Thyroid gland (tissue), 4 donors: ENCODE results near the gene BRAT1. TPM values are rescaled to one million over a fixed set of nuclear protein-coding genes. Genes with fewer than 3 reads are reported as not detected.

ENCODE experiments used
- DNase-seq, 2 donors: peaks; one replicate each; pipeline ENCODE4 v3.0.0-alpha.2; 2019
- H3K27ac ChIP-seq, 3 donors: fragments of 200-600 bp; sonication (generic); 1 replicate in 2 of 3; 2 replicates in 1 of 3; pipeline ENCODE4 v1.5.1; 2016 to 2019; ENCODE audit warnings: mild to moderate bottlenecking in 1 of 3, moderate library complexity in 1 of 3
- H3K27me3 ChIP-seq: fragments of 200-600 bp; sonication (generic); one replicate; pipeline ENCODE4 v1.5.1; 2019
- H3K36me3 ChIP-seq, 2 donors: fragments of 200-600 bp; sonication (generic); one replicate each; pipeline ENCODE4 v1.5.1; 2016 to 2019
- H3K4me1 ChIP-seq, 2 donors: fragments of 200-600 bp; sonication (generic); one replicate each; pipeline ENCODE4 v1.5.1; 2017 to 2019
- H3K4me3 ChIP-seq, 3 donors: fragments of 200-600 bp; sonication (generic); replicated peaks in 1 of 3; 1 replicate in 2 of 3; 2 replicates in 1 of 3; pipeline ENCODE4 v1.5.1; 2016; ENCODE audit warnings: mild to moderate bottlenecking in 1 of 3
- H3K9me3 ChIP-seq: fragments of 200-600 bp; sonication (generic); one replicate; pipeline ENCODE4 v1.5.1; 2017
- POLR2A ChIP-seq, 2 donors: fragments of 450-650 bp; IDR thresholded peaks; one replicate each; pipeline ENCODE4 v1.6.1; 2017; ENCODE audit warnings: antibody characterized with exemption in 2 of 2, mild to moderate bottlenecking in 2 of 2, moderate library complexity in 1 of 2
- WGBS, 2 donors: methylation state at CpG; one replicate each; pipeline ENCODE4 v1.1.5; 2017; 5-methylcytosine and 5-hydroxymethylcytosine counted together
- intact Hi-C: fragments of 100-400 bp; cut with DNase I; formaldehyde crosslinking; loops from one replicate; pipeline ENCODE4 v1.15.1; 2023
- total RNA-seq, 4 donors: library from RNA; depleted of rRNA; stranded (reverse); fragments of >200 nt; gene quantifications; one replicate each; pipeline ENCODE4 v1.2.3, GENCODE V29; 2016
- TF ChIP-seq, protein P1 (sequence below), 6 experiments: fragments of 200-600 bp in 3 of 6; fragments of 450-650 bp in 3 of 6; sonication (generic) in 3 of 6; IDR thresholded peaks; one replicate each; pipeline ENCODE4 v1.5.1; 2016 to 2019; ENCODE audit warnings: antibody characterized with exemption in 6 of 6, mild to moderate bottlenecking in 2 of 6, inconsistent platforms in 1 of 6, moderate library complexity in 1 of 6

Gene BRAT1
- total RNA-seq, 4 donors from 2014 or later, result 37.2 to 51.8 (median 45.6) TPM

DNA sequence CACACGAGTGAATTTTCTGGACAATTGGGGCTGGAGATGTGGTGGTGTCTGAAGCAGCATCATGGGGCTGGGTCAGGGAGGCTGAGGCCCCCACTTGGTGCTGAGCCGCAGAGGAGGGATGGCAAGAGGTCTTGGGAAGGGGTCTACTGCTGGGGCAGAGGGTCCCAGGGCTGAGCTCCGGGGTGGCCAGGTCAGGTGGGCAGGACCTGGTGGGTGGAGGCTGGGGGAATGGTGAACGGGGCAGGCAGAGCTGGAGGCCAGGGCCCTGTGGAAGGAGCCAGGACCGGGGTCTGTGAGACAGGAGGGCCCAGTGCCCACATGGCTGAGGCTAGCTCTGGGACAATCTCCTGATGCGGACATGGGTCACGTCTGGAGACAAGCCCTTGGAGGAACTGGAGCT is 56.1 kb downstream of the BRAT1 start:
- H3K4me3 ChIP-seq, result no peak overlapping the region
- H3K27ac ChIP-seq, result no peak overlapping the region
- no peaks in the 10 kb centered on the region for H3K9me3 ChIP-seq
- 88 to 90% methylated on average over 7 of the region's 7 CpGs for WGBS, 2 donors
- no peaks in the 10 kb centered on the region for H3K36me3 ChIP-seq
- intact Hi-C loops, result no loop called here
- H3K4me1 ChIP-seq, result peaks cover 0 to 5% of the 10 kb centered on the region in 2 donors
- TF ChIP-seq, protein P1, sequence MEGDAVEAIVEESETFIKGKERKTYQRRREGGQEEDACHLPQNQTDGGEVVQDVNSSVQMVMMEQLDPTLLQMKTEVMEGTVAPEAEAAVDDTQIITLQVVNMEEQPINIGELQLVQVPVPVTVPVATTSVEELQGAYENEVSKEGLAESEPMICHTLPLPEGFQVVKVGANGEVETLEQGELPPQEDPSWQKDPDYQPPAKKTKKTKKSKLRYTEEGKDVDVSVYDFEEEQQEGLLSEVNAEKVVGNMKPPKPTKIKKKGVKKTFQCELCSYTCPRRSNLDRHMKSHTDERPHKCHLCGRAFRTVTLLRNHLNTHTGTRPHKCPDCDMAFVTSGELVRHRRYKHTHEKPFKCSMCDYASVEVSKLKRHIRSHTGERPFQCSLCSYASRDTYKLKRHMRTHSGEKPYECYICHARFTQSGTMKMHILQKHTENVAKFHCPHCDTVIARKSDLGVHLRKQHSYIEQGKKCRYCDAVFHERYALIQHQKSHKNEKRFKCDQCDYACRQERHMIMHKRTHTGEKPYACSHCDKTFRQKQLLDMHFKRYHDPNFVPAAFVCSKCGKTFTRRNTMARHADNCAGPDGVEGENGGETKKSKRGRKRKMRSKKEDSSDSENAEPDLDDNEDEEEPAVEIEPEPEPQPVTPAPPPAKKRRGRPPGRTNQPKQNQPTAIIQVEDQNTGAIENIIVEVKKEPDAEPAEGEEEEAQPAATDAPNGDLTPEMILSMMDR (IDR thresholded peaks at IDR 0.05), result no peak
- no peak for TF ChIP-seq POLR2A (IDR thresholded peaks at IDR 0.05)
- no peaks in the 10 kb centered on the region for H3K27me3 ChIP-seq
- DNase-seq, result no peak

DNA sequence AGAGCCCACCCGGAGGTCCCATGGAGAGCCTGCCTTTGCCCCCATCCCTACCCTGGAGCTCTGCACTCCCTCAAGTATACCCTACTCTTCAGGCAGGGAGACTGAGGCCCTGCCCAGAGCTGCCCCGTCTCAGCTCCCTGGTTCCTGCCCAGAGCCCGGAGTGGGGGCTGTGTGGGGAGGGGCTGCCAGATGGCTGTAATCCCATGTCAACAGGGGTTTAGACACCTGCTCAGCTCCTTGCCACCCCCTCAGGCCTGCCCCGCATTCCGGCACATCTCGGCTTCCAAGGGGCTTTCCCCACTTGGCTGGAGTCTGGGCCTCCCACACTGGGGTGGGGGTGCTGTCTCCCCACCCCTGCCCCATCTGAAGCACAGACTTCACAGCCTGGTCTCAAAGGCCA is 56.6 kb downstream of the BRAT1 start:
- Histone ChIP-seq H3K4me1 (peaks cover 0 to 7% of the 10 kb centered on the region in 2 donors), H3K27ac (no peak overlapping the region), H3K27me3 (no peaks in the 10 kb centered on the region), H3K9me3 (no peaks in the 10 kb centered on the region), H3K36me3 (no peaks in the 10 kb centered on the region), H3K4me3 (no peak overlapping the region)
- intact Hi-C loops, result no loop called here
- no peak for DNase-seq
- TF ChIP-seq, protein P1 (IDR thresholded peaks at IDR 0.05), result no peak
- no peak for TF ChIP-seq POLR2A (IDR thresholded peaks at IDR 0.05)
- WGBS, 2 donors, result 85 to 100% methylated on average over 3 to 4 of the region's 6 CpGs

DNA sequence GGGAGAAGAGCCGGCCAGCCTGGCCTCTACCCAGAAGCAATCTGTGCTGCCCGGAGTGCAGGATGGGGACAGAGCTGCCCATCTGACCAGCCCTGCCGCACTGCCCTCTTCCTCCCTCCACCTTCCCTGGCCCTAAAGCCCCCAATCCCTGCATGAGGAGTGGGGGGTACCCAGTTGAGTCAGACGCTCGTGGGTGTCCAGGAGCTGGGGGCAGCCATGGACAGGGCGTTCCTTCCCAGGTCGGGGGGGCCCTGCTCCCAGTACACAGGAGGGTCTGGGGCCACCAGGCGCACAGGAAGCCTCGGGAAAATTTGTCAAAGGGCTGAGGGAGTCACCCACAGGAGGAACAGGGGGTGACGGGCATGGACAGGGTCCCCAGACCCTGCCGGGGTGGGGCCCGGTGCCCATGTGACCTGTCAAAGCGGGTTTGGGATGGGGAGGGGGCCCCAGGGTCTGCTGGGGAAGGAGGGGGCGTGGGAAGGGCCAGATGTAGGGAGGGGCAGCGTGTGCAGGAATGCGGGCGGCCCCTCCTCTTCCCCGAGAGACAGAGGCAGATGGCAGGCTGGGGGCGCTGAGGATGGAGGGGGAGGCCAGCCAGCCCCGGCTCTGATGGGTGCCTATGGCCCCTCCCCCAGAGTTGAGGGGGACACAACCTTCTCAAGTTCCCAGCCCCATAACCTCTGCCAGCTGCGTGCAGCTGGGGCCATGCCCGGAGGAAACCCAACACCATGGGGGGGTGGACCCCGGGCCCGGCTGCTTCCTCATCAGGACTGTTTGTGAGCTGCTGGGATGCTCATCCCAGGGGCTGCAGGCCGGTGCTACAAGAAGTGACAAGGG is 57.6 kb downstream of the BRAT1 start:
- intact Hi-C loops, result no loop called here
- H3K27ac ChIP-seq, result no peak overlapping the region
- no peak overlapping the region for H3K4me3 ChIP-seq
- no peaks in the 10 kb centered on the region for H3K9me3 ChIP-seq
- H3K36me3 ChIP-seq, result no peaks in the 10 kb centered on the region
- WGBS, 2 donors, result 64 to 70% methylated on average over 8 to 18 of the region's 25 CpGs
- H3K4me1 ChIP-seq, result peaks cover 0 to 16% of the 10 kb centered on the region in 2 donors
- no peaks in the 10 kb centered on the region for H3K27me3 ChIP-seq
- DNase-seq, result no peak
- no peak for TF ChIP-seq POLR2A (IDR thresholded peaks at IDR 0.05)
- TF ChIP-seq, protein P1 (IDR thresholded peaks at IDR 0.05), result no peak

DNA sequence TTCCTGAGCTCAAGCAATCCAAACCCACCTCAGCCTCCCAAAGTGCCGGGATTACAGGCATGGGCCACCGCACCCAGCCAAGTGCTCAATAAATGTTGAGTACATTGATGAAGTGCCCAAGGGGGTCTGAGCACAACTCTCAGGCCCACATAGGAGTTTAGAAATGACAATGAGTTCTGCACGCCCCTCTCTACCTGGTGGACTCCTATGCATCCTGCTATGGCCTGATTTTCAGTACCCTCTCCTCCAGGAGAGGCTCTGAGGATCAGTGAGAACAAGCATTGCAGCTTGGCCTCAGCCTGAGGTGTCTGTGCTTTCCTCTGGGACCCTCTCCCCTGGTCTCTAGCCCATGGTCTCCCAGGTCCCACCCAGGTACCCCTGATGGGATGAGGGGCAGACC is 58.3 kb downstream of the BRAT1 start:
- Histone ChIP-seq H3K4me1 (peaks cover 0 to 16% of the 10 kb centered on the region in 2 donors), H3K36me3 (no peaks in the 10 kb centered on the region), H3K4me3 (no peak overlapping the region), H3K27ac (no peak overlapping the region), H3K27me3 (no peaks in the 10 kb centered on the region), H3K9me3 (no peaks in the 10 kb centered on the region)
- TF ChIP-seq POLR2A (IDR thresholded peaks at IDR 0.05), result no peak
- TF ChIP-seq, protein P1 (IDR thresholded peaks at IDR 0.05), result no peak
- intact Hi-C loops, result no loop called here
- 82 to 83% methylated on average over 3 of the region's 3 CpGs for WGBS, 2 donors
- DNase-seq, result no peak

DNA sequence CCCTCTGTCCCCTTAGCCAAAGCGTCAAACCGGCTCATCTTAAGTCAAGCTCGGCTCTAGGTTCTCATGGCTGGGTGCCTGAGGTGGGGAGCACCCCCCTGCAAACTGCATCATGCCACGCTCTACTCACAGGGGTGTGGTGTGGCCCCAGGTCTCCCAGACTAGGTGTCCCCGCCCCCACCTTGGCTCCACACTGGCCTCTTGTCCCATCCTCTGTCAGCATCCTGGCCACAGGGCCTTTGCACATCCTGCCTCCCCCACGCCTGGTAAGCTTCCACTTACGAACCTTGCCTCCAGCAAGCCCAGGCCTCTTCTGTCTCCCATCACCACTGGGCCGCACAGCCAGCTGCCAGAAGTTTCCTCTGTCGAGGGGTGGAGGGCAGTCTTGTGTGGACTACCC is 58.9 kb downstream of the BRAT1 start:
- no peak overlapping the region for H3K4me3 ChIP-seq
- WGBS, 2 donors, result 84 to 87% methylated on average over 7 to 9 of the region's 9 CpGs
- no peak for DNase-seq
- no peaks in the 10 kb centered on the region for H3K27me3 ChIP-seq
- no peak for TF ChIP-seq POLR2A (IDR thresholded peaks at IDR 0.05)
- TF ChIP-seq, protein P1 (IDR thresholded peaks at IDR 0.05), result no peak
- H3K36me3 ChIP-seq, result no peaks in the 10 kb centered on the region
- H3K4me1 ChIP-seq, result peaks cover 0 to 16% of the 10 kb centered on the region in 2 donors
- intact Hi-C loops, result no loop called here
- H3K27ac ChIP-seq, result no peak overlapping the region
- H3K9me3 ChIP-seq, result no peaks in the 10 kb centered on the region
